Panc1 (cell line): ENCODE data around the gene ARHGEF40.

Experiments
- POLR2AphosphoS5 ChIP-seq: IDR thresholded peaks from 2 replicates; pipeline ENCODE4 v1.6.1; 2012; ENCODE audit warnings: mild to moderate bottlenecking, low read depth, low read length, moderate library complexity
- TF ChIP-seq, protein P1 (sequence below): fragments of 450-650 bp; IDR thresholded peaks from 2 replicates; pipeline ENCODE4 v1.5.1; 2017; ENCODE audit warnings: mild to moderate bottlenecking
- TF ChIP-seq, protein P2 (sequence below), 2 experiments: IDR thresholded peaks; 2 replicates each; pipeline ENCODE4 v1.6.1; 2011 to 2012; ENCODE audit warnings: low read depth in 2 of 2, control low read depth in 1 of 2, low read length in 1 of 2, mild to moderate bottlenecking in 1 of 2, moderate library complexity in 1 of 2; ENCODE audit not compliant: insufficient read depth in 1 of 2

DNA sequence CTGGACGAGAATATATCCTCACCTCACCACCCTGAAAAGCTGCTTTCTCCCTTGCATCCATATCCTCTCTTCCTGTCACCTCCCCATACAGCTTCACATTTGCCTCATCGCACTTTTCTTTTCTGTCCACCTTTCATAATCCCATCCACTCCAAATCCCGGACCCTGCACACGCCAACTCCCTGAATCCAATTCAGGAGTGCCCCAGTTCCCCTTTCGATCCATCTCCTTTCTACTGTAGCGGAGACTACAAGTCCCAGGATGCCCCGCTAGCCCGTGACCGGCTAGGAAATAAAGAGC is 33.3 kb downstream of the ARHGEF40 start:
- TF ChIP-seq, protein P1, sequence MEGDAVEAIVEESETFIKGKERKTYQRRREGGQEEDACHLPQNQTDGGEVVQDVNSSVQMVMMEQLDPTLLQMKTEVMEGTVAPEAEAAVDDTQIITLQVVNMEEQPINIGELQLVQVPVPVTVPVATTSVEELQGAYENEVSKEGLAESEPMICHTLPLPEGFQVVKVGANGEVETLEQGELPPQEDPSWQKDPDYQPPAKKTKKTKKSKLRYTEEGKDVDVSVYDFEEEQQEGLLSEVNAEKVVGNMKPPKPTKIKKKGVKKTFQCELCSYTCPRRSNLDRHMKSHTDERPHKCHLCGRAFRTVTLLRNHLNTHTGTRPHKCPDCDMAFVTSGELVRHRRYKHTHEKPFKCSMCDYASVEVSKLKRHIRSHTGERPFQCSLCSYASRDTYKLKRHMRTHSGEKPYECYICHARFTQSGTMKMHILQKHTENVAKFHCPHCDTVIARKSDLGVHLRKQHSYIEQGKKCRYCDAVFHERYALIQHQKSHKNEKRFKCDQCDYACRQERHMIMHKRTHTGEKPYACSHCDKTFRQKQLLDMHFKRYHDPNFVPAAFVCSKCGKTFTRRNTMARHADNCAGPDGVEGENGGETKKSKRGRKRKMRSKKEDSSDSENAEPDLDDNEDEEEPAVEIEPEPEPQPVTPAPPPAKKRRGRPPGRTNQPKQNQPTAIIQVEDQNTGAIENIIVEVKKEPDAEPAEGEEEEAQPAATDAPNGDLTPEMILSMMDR, result no peak
- TF ChIP-seq POLR2AphosphoS5, result no peak
- TF ChIP-seq, protein P2, sequence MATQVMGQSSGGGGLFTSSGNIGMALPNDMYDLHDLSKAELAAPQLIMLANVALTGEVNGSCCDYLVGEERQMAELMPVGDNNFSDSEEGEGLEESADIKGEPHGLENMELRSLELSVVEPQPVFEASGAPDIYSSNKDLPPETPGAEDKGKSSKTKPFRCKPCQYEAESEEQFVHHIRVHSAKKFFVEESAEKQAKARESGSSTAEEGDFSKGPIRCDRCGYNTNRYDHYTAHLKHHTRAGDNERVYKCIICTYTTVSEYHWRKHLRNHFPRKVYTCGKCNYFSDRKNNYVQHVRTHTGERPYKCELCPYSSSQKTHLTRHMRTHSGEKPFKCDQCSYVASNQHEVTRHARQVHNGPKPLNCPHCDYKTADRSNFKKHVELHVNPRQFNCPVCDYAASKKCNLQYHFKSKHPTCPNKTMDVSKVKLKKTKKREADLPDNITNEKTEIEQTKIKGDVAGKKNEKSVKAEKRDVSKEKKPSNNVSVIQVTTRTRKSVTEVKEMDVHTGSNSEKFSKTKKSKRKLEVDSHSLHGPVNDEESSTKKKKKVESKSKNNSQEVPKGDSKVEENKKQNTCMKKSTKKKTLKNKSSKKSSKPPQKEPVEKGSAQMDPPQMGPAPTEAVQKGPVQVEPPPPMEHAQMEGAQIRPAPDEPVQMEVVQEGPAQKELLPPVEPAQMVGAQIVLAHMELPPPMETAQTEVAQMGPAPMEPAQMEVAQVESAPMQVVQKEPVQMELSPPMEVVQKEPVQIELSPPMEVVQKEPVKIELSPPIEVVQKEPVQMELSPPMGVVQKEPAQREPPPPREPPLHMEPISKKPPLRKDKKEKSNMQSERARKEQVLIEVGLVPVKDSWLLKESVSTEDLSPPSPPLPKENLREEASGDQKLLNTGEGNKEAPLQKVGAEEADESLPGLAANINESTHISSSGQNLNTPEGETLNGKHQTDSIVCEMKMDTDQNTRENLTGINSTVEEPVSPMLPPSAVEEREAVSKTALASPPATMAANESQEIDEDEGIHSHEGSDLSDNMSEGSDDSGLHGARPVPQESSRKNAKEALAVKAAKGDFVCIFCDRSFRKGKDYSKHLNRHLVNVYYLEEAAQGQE (IDR thresholded peaks at IDR 0.05; ENCODE audit: insufficient read depth in 1 of 2, low read depth in 2 of 2, low read length in 1 of 2), result no peak
